Mesenchymal stem cell (in vitro differentiated cells and primary cell): ENCODE measurements around the gene IFNG-AS1.

Experiments
- DNase-seq: peaks from one replicate; pipeline ENCODE4 v3.0.0-alpha.2; 2013
- H2AFZ ChIP-seq: one replicate; pipeline ENCODE4 v1.6.1; 2013; ENCODE audit warnings: low read depth, mild to moderate bottlenecking, control low read depth, inconsistent platforms, low read length, moderate library complexity
- H2AK5ac ChIP-seq: 2 replicates; pipeline ENCODE4 v1.6.1; 2013; ENCODE audit warnings: low read length, moderate library complexity, mild to moderate bottlenecking, inconsistent platforms; ENCODE audit not compliant: severe bottlenecking
- H2BK120ac ChIP-seq: one replicate; pipeline ENCODE4 v1.6.1; 2013; ENCODE audit warnings: low read depth, mild to moderate bottlenecking, inconsistent platforms, low read length, moderate library complexity
- H2BK12ac ChIP-seq, 2 experiments: one replicate each; pipeline ENCODE4 v1.6.1; 2013; ENCODE audit warnings: inconsistent platforms in 2 of 2, low read length in 2 of 2, mild to moderate bottlenecking in 2 of 2, moderate library complexity in 2 of 2, control low read depth in 1 of 2
- H2BK15ac ChIP-seq: one replicate; pipeline ENCODE4 v1.6.1; 2013; ENCODE audit warnings: mild to moderate bottlenecking, low read depth, inconsistent platforms; ENCODE audit not compliant: poor library complexity, severe bottlenecking
- H2BK5ac ChIP-seq: 2 replicates; pipeline ENCODE4 v1.6.1; 2013; ENCODE audit warnings: low read depth, mild to moderate bottlenecking, low read length, control low read depth, inconsistent platforms; ENCODE audit not compliant: poor library complexity, severe bottlenecking
- H3K14ac ChIP-seq, 2 experiments: one replicate each; pipeline ENCODE4 v1.6.1; 2013; ENCODE audit warnings: inconsistent platforms in 2 of 2, low read length in 2 of 2, control low read depth in 1 of 2, mild to moderate bottlenecking in 1 of 2, moderate library complexity in 1 of 2
- H3K18ac ChIP-seq, 2 experiments: one replicate each; pipeline ENCODE4 v1.6.1; 2013; ENCODE audit warnings: inconsistent platforms in 2 of 2, low read length in 2 of 2, control low read depth in 1 of 2, low read depth in 1 of 2, mild to moderate bottlenecking in 1 of 2
- H3K23ac ChIP-seq, 2 experiments: one replicate each; pipeline ENCODE4 v1.6.1; 2013; ENCODE audit warnings: inconsistent platforms in 2 of 2, low read length in 2 of 2, mild to moderate bottlenecking in 2 of 2, moderate library complexity in 2 of 2, control low read depth in 1 of 2
- H3K27ac ChIP-seq: 2 replicates; pipeline ENCODE4 v1.5.1; 2013; ENCODE audit warnings: mild to moderate bottlenecking, moderate library complexity, low read length, control low read depth, inconsistent platforms; ENCODE audit not compliant: poor library complexity, severe bottlenecking
- H3K27me3 ChIP-seq, 2 experiments: 2 replicates each; pipeline versions ENCODE4 v1.6.1 to v1.7.0; 2013; ENCODE audit warnings: low read length in 2 of 2, mild to moderate bottlenecking in 2 of 2, moderate library complexity in 2 of 2, control low read depth in 1 of 2, inconsistent platforms in 1 of 2; ENCODE audit not compliant: control insufficient read depth in 1 of 2, insufficient read depth in 1 of 2
- H3K36me3 ChIP-seq, 2 experiments: 2 replicates each; pipeline versions ENCODE4 v1.6.1 to v1.7.0; 2013; ENCODE audit warnings: low read length in 2 of 2, control low read depth in 1 of 2, inconsistent platforms in 1 of 2, low read depth in 1 of 2, mild to moderate bottlenecking in 1 of 2; ENCODE audit not compliant: insufficient read depth in 2 of 2, control insufficient read depth in 1 of 2
- H3K4ac ChIP-seq, 2 experiments: one replicate each; pipeline ENCODE4 v1.6.1; 2013; ENCODE audit warnings: inconsistent platforms in 2 of 2, low read length in 2 of 2, mild to moderate bottlenecking in 2 of 2, moderate library complexity in 2 of 2, control low read depth in 1 of 2, low read depth in 1 of 2
- H3K4me1 ChIP-seq: 2 replicates; pipeline ENCODE4 v1.6.1; 2013; ENCODE audit warnings: low read depth, low read length, control low read depth; ENCODE audit not compliant: control insufficient read depth, insufficient read depth
- H3K4me2 ChIP-seq: 2 replicates; pipeline ENCODE4 v1.6.1; 2013; ENCODE audit warnings: low read length, mild to moderate bottlenecking, inconsistent platforms; ENCODE audit not compliant: poor library complexity, severe bottlenecking
- H3K4me3 ChIP-seq, 2 experiments: 2 replicates each; pipeline versions ENCODE4 v1.5.1 to v1.7.0; 2013; ENCODE audit warnings: low read length in 2 of 2, mild to moderate bottlenecking in 2 of 2, control low read depth in 1 of 2, low read depth in 1 of 2; ENCODE audit not compliant: insufficient read depth in 1 of 2
- H3K79me1 ChIP-seq: replicated peaks from 2 replicates; pipeline ENCODE4 v1.6.1; 2013; ENCODE audit warnings: mild to moderate bottlenecking, control low read depth, low read length, inconsistent platforms; ENCODE audit not compliant: poor library complexity, severe bottlenecking
- H3K9ac ChIP-seq: 2 replicates; pipeline ENCODE4 v1.7.0; 2013; ENCODE audit warnings: mild to moderate bottlenecking, low read length, moderate library complexity
- H3K9me3 ChIP-seq: 2 replicates; pipeline ENCODE4 v1.7.0; 2013; ENCODE audit warnings: mild to moderate bottlenecking, low read length; ENCODE audit not compliant: control insufficient read depth
- H4K8ac ChIP-seq: one replicate; pipeline ENCODE4 v1.6.1; 2013; ENCODE audit warnings: inconsistent platforms, mild to moderate bottlenecking, low read length, moderate library complexity
- H4K91ac ChIP-seq: one replicate; pipeline ENCODE4 v1.6.1; 2013; ENCODE audit warnings: mild to moderate bottlenecking, low read length, inconsistent platforms
- WGBS: methylation state at CpG from one replicate; pipeline ENCODE4 v1.1.7; 2013; ENCODE audit warnings: mixed read lengths; 5-methylcytosine and 5-hydroxymethylcytosine counted together

Gene IFNG-AS1

DNA sequence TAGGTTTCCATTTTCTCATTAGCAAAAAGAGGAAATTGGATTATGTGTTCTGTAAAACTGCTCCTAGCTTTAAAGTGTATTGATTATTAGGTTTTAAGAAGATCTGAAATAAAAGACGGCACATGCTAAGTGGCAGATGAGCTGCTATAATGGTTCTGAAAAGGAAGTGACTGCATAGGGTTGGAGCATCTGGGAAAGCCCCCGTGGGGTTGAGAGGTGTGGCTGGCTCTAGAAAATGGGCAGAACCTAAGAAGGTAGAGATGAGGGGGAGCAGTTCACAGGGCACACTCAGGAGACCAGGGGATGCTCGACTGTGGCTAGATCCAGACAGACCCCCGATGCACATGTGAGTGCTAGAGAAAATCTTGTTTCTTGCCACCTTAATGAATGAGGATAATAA, 1.9 kb downstream of the IFNG-AS1 start:
- Histone ChIP-seq H3K14ac (no peak overlapping the region), H3K4ac (no peak overlapping the region), H2BK120ac (no peak overlapping the region), H3K4me3 (no peak overlapping the region), H3K9ac (no peak overlapping the region), H3K27me3 (no peaks in the 10 kb centered on the region), H2BK12ac (no peak overlapping the region), H3K4me2 (no peak overlapping the region), H2BK5ac (no peak overlapping the region), H3K4me1 (no peaks in the 10 kb centered on the region), H2BK15ac (no peak overlapping the region), H3K23ac (no peak overlapping the region), H4K8ac (no peak overlapping the region), H3K36me3 (no peaks in the 10 kb centered on the region), H3K18ac (no peak overlapping the region), H3K79me1 (no peaks in the 10 kb centered on the region), H3K27ac (no peak overlapping the region), H3K9me3 (no peaks in the 10 kb centered on the region), H2AK5ac (no peak overlapping the region), H2AFZ (no peak overlapping the region), H4K91ac (no peak overlapping the region)
- no peak for DNase-seq
- WGBS = 83% methylated on average over 4 of the region's 4 CpGs

- Histone ChIP-seq H2AFZ (no peak overlapping the region), H2BK120ac (no peak overlapping the region), H3K4ac (no peak overlapping the region), H2AK5ac (no peak overlapping the region), H3K23ac (no peak overlapping the region), H3K4me1 (no peaks in the 10 kb centered on the region), H3K36me3 (no peaks in the 10 kb centered on the region), H3K27me3 (no peaks in the 10 kb centered on the region), H3K9me3 (no peaks in the 10 kb centered on the region), H3K27ac (no peak overlapping the region), H3K79me1 (no peaks in the 10 kb centered on the region), H2BK5ac (no peak overlapping the region), H4K8ac (no peak overlapping the region), H3K18ac (no peak overlapping the region), H3K9ac (no peak overlapping the region), H4K91ac (no peak overlapping the region), H3K14ac (no peak overlapping the region), H3K4me3 (no peak overlapping the region), H2BK15ac (no peak overlapping the region), H2BK12ac (no peak overlapping the region), H3K4me2 (no peak overlapping the region)
- WGBS = 85% methylated on average over 2 of the region's 2 CpGs
- no peak for DNase-seq
Observed at GRCh38 chr12:67993143-67993542, 3.9 kb downstream of the IFNG-AS1 start.

DNA sequence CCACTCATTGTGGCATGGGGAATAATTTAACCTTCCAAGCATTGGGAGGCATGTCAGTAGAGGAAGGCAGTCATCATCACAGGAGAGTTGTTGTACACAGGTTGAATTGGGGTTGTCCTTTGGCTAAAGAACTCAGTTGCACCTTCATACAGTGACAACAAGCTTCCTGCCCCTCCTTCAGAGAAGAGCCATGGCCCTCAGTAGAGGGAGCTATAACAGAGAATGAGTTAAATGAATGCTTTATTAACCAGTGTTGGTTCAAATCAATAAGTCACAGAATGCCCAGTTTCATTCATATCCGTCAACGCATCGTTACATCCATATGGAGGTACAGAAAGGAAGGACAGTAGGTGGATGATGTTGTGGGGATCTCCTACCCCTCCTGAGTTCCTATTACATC, 4.8 kb downstream of the IFNG-AS1 start:
- no peak overlapping the region for H3K14ac ChIP-seq
- no peak for DNase-seq
- no peaks in the 10 kb centered on the region for H3K4me1 ChIP-seq

GRCh38 chr12:67996347-67996746, 7.1 kb downstream of the IFNG-AS1 start:
- Histone ChIP-seq H3K4ac (no peak overlapping the region), H2AFZ (no peak overlapping the region), H3K14ac (no peak overlapping the region), H2BK15ac (no peak overlapping the region), H3K27me3 (no peaks in the 10 kb centered on the region), H3K36me3 (no peaks in the 10 kb centered on the region), H3K4me1 (no peaks in the 10 kb centered on the region), H4K8ac (no peak overlapping the region), H3K23ac (no peak overlapping the region), H3K18ac (no peak overlapping the region), H2BK12ac (no peak overlapping the region), H3K27ac (no peak overlapping the region), H3K4me3 (no peak overlapping the region), H3K4me2 (no peak overlapping the region), H2BK5ac (no peak overlapping the region), H3K9me3 (no peaks in the 10 kb centered on the region), H3K9ac (no peak overlapping the region), H3K79me1 (no peaks in the 10 kb centered on the region), H2AK5ac (no peak overlapping the region), H4K91ac (no peak overlapping the region), H2BK120ac (no peak overlapping the region)
- no peak for DNase-seq

More for the DNA sequence above, 4.8 kb downstream of the IFNG-AS1 start:
- H2AFZ ChIP-seq = no peak overlapping the region
- no peak overlapping the region for H3K27ac ChIP-seq
- H3K4me3 ChIP-seq = no peak overlapping the region
- H3K4ac ChIP-seq = no peak overlapping the region
- H3K36me3 ChIP-seq = no peaks in the 10 kb centered on the region
- H4K8ac ChIP-seq = no peak overlapping the region
- H4K91ac ChIP-seq = no peak overlapping the region
- H2AK5ac ChIP-seq = no peak overlapping the region
- no peak overlapping the region for H2BK15ac ChIP-seq
- H3K18ac ChIP-seq = no peak overlapping the region
- H2BK12ac ChIP-seq = no peak overlapping the region
- H3K9ac ChIP-seq = no peak overlapping the region
- no peaks in the 10 kb centered on the region for H3K9me3 ChIP-seq
- no peaks in the 10 kb centered on the region for H3K27me3 ChIP-seq
- no peaks in the 10 kb centered on the region for H3K79me1 ChIP-seq
- no peak overlapping the region for H2BK120ac ChIP-seq
- no peak overlapping the region for H3K23ac ChIP-seq
- 94% methylated on average over 3 of the region's 3 CpGs for WGBS
- H2BK5ac ChIP-seq = no peak overlapping the region
- H3K4me2 ChIP-seq = no peak overlapping the region
